ENCODE measurements around the gene TXNRD3.

Gene TXNRD3

GRCh38 chr3:126692858-126693257 is 37.9 kb upstream of the TXNRD3 start:
- no peak overlapping the region for H3K4me3 ChIP-seq (ENCODE audit: low read depth, low read length)
- no peak for DNase-seq
- H3K27me3 ChIP-seq (replicated peaks): peaks cover 9% of the 10 kb centered on the region
- no peak overlapping the region for H3K27ac ChIP-seq
- in situ Hi-C loops (cut with HindIII; ENCODE audit: low pct_ligation_motif_present, low sequenced_read_pairs): no loop called here
- TF ChIP-seq CTCF (IDR thresholded peaks at IDR 0.05; ENCODE audit: low read depth, low read length, missing control alignments): no peak
- H3K36me3 ChIP-seq (replicated peaks): no peaks in the 10 kb centered on the region

DNA sequence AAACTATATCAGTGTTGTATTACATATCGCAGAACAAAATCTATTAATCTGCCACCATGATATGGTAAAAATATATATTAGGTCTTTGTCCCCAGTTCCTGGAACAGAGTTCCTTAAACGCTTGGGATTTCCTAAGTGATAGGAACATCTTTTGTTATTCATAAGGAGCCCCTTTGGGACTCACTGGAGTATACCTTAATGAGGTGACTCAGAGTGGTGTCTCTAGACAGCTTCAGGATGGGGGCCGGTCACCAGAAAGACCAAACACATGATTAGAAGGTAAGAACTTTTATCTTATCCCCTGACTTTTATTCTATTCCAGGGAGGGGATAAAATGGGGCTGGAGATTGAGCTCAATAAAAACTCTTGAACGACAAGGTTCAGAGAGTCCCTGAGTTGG is 36.8 kb upstream of the TXNRD3 start:
- Histone ChIP-seq H3K27me3 (replicated peaks) (peaks cover 9% of the 10 kb centered on the region), H3K27ac (no peak overlapping the region), H3K36me3 (replicated peaks) (no peaks in the 10 kb centered on the region), H3K4me3 (ENCODE audit: low read depth, low read length) (no peak overlapping the region)
- in situ Hi-C loops (cut with HindIII; ENCODE audit: low pct_ligation_motif_present, low sequenced_read_pairs): no loop called here
- TF ChIP-seq CTCF (IDR thresholded peaks at IDR 0.05; ENCODE audit: low read depth, low read length, missing control alignments): no peak
- no peak for DNase-seq

DNA sequence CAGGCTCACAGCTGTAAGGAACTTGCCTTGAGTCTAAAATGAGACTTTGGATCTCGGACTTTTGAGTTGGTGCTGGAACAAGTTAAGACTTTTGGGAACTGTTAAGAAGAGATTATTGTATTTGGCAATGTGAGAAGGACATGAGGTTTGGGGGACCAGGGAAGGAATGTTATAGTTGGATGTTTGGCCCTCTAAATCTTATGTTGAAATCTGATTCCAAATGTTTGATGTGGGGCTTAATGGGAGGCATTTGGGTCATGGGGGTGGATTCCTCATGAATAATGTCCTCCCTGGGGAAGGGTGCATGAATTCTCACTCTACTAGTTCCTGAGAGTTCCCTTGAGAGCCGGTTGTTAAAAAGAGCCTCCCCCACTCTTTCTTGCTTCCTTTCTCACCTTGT is 30.6 kb upstream of the TXNRD3 start:
- Histone ChIP-seq H3K36me3 (replicated peaks) (no peaks in the 10 kb centered on the region), H3K27ac (no peak overlapping the region), H3K27me3 (replicated peaks) (no peaks in the 10 kb centered on the region), H3K4me3 (ENCODE audit: low read depth, low read length) (no peak overlapping the region)
- no peak for TF ChIP-seq CTCF (IDR thresholded peaks at IDR 0.05; ENCODE audit: low read depth, low read length, missing control alignments)
- in situ Hi-C loops (cut with HindIII; ENCODE audit: low pct_ligation_motif_present, low sequenced_read_pairs): no loop called here
- no peak for DNase-seq

DNA sequence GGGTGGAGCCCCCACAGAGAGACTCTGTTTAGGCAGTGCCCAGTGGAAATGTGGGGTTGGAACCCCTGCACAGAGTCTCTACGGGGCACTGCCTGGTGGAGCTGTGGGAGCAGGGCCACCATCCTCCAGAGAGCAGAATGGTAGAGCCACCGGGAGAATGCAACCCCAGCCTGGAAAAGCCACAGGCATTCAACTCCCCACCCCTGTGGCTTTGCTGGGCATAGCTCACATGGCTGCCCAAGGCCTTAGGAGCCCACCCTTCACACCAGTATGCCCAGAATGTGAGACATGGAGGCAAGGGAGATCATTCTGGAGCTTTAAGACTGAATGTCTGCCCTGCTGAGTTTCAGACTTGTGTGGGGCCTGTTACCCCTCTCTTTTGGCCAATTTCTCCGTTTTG is 30.1 kb upstream of the TXNRD3 start:
- no peaks in the 10 kb centered on the region for H3K36me3 ChIP-seq (replicated peaks)
- H3K27me3 ChIP-seq (replicated peaks): no peaks in the 10 kb centered on the region
- no peak for TF ChIP-seq CTCF (IDR thresholded peaks at IDR 0.05; ENCODE audit: low read depth, low read length, missing control alignments)
- in situ Hi-C loops (cut with HindIII; ENCODE audit: low pct_ligation_motif_present, low sequenced_read_pairs): no loop called here
- no peak for DNase-seq
- no peak overlapping the region for H3K4me3 ChIP-seq (ENCODE audit: low read depth, low read length)
- H3K27ac ChIP-seq: no peak overlapping the region

- DNase-seq: no peak
- H3K27ac ChIP-seq: no peak overlapping the region
- TF ChIP-seq CTCF (IDR thresholded peaks at IDR 0.05; ENCODE audit: low read depth, low read length, missing control alignments): no peak
- no peaks in the 10 kb centered on the region for H3K36me3 ChIP-seq (replicated peaks)
- no peaks in the 10 kb centered on the region for H3K27me3 ChIP-seq (replicated peaks)
- H3K4me3 ChIP-seq (ENCODE audit: low read depth, low read length): no peak overlapping the region
- in situ Hi-C loops (cut with HindIII; ENCODE audit: low pct_ligation_motif_present, low sequenced_read_pairs): no loop called here
Observed at GRCh38 chr3:126684218-126684751, 29.4 kb upstream of the TXNRD3 start.

- in situ Hi-C loops (cut with HindIII; ENCODE audit: low pct_ligation_motif_present, low sequenced_read_pairs): no loop called here
- no peak overlapping the region for H3K27ac ChIP-seq
- no peak for TF ChIP-seq CTCF (IDR thresholded peaks at IDR 0.05; ENCODE audit: low read depth, low read length, missing control alignments)
- H3K36me3 ChIP-seq (replicated peaks): no peaks in the 10 kb centered on the region
- no peak for DNase-seq
- peaks cover 6% of the 10 kb centered on the region for H3K27me3 ChIP-seq (replicated peaks)
- no peak overlapping the region for H3K4me3 ChIP-seq (ENCODE audit: low read depth, low read length)
Observed at GRCh38 chr3:126683069-126683468, 28.1 kb upstream of the TXNRD3 start.

Data from brain microvascular endothelial cell (primary cell).